ENCODE measurements around the gene KANSL1L.

DNA sequence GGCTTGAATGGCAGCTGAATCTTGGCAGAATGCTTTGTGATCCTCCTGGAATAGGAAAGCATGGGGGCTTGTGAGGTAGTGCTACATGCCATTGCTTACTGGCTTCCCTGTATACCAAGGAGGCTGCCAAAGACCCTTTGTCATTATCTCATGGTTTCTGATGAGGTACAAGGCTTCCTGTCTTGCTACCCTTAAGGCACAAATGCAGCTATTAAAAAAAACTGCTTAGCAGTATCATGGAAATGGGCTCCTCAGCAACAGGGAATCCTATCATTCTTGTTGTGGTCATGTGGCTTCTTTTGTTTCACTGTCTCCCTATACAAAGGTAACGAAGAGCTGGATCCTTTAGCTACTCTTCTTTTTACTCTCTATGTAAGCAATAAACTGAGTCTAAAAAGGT lies 6.6 kb upstream of the KANSL1L start:
- TF ChIP-seq, protein P1, sequence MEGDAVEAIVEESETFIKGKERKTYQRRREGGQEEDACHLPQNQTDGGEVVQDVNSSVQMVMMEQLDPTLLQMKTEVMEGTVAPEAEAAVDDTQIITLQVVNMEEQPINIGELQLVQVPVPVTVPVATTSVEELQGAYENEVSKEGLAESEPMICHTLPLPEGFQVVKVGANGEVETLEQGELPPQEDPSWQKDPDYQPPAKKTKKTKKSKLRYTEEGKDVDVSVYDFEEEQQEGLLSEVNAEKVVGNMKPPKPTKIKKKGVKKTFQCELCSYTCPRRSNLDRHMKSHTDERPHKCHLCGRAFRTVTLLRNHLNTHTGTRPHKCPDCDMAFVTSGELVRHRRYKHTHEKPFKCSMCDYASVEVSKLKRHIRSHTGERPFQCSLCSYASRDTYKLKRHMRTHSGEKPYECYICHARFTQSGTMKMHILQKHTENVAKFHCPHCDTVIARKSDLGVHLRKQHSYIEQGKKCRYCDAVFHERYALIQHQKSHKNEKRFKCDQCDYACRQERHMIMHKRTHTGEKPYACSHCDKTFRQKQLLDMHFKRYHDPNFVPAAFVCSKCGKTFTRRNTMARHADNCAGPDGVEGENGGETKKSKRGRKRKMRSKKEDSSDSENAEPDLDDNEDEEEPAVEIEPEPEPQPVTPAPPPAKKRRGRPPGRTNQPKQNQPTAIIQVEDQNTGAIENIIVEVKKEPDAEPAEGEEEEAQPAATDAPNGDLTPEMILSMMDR (IDR thresholded peaks at IDR 0.05; ENCODE audit: low read length), result no peak
- no peak for TF ChIP-seq EZH2 (IDR thresholded peaks at IDR 0.05; ENCODE audit: borderline replicate concordance, low read length)

Data from OCI-LY1 (cell line).